ENCODE measurements around the gene AFF4.
"Not testable (repeated sequence)": the region's sequence is repeated elsewhere in the genome, so short reads cannot be mapped to it uniquely, and the experiment has no call there.

AFF4 gene, protein sequence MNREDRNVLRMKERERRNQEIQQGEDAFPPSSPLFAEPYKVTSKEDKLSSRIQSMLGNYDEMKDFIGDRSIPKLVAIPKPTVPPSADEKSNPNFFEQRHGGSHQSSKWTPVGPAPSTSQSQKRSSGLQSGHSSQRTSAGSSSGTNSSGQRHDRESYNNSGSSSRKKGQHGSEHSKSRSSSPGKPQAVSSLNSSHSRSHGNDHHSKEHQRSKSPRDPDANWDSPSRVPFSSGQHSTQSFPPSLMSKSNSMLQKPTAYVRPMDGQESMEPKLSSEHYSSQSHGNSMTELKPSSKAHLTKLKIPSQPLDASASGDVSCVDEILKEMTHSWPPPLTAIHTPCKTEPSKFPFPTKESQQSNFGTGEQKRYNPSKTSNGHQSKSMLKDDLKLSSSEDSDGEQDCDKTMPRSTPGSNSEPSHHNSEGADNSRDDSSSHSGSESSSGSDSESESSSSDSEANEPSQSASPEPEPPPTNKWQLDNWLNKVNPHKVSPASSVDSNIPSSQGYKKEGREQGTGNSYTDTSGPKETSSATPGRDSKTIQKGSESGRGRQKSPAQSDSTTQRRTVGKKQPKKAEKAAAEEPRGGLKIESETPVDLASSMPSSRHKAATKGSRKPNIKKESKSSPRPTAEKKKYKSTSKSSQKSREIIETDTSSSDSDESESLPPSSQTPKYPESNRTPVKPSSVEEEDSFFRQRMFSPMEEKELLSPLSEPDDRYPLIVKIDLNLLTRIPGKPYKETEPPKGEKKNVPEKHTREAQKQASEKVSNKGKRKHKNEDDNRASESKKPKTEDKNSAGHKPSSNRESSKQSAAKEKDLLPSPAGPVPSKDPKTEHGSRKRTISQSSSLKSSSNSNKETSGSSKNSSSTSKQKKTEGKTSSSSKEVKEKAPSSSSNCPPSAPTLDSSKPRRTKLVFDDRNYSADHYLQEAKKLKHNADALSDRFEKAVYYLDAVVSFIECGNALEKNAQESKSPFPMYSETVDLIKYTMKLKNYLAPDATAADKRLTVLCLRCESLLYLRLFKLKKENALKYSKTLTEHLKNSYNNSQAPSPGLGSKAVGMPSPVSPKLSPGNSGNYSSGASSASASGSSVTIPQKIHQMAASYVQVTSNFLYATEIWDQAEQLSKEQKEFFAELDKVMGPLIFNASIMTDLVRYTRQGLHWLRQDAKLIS

DNA sequence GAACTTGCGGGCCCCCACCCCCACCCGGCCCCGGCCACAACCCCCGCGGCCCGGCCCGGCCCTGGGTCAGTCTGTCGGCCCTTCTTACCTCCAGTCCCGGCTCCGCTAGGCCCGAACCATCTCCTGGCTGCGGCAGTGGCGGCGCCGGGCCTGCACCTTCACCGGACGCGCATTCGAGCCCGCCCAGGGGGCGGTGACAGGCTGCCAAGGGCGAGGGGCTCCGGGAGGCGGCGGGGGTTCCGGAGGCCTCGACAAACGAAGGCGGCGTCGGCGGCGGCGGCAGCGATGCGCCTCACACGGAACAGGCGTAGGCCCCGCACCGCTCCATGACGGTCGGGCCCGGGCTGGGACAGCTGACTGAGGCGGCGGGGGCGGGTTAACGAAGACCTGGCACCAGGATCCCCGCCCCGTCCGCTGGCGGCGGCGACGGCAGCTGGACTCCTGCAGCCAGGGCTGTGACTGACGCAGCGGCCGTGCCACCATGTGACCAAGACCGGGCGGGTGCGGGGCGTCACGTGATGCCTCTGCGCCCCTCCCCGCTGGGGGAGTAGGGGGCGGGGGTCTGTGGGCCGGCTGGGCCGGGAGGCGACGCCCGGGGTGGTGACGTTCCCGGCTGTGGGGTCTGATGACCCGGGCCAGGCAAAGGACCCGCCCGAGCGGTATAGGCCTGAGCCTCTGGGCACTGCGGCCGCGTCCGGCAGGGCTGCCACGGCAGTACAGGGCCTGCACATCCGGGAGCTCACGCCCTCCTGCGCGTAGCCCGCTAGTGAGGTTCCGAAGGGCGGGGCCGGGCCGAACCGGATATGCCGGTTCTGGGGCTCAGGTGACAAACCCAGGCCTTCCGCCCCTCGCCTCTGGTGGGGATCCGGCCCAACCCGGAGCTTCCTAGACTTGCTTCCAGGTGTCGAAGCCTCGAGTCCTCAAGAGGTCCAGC lies at the start of gene AFF4:
Gene AFF4, minus strand, starts transcription at position 464 of the 934 bp plus-strand sequence. CDS start 26,445 bp downstream, outside the sequence.
- in situ Hi-C loops (cut with MboI; ENCODE audit: low sequenced_read_pairs) = no loop called here

- in situ Hi-C loops (cut with MboI; ENCODE audit: low sequenced_read_pairs) = not testable (repeated sequence)
These were observed 45.0 kb upstream of the AFF4 start for GRCh38 chr5:133008455-133008854.

DNA sequence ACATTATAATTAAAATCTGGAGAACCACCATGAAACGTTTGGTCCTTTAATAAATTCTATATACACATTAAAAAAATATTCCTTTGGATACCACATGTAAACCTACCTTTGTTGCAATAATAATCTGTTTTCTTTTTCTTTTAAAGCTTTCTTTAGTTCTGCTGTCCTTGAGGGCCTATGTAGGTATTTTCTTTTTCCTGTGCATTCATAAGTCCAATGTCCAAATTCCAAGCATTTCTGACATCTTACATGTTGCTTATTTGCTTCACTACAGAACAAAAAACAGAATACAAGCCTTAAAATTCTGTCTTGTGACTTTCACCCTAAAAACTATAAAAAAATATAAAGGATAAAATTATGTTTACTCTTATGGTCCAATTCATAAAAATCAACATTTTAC lies 43.2 kb upstream of the AFF4 start:
- in situ Hi-C loops (cut with MboI; ENCODE audit: low sequenced_read_pairs) = no loop called here

DNA sequence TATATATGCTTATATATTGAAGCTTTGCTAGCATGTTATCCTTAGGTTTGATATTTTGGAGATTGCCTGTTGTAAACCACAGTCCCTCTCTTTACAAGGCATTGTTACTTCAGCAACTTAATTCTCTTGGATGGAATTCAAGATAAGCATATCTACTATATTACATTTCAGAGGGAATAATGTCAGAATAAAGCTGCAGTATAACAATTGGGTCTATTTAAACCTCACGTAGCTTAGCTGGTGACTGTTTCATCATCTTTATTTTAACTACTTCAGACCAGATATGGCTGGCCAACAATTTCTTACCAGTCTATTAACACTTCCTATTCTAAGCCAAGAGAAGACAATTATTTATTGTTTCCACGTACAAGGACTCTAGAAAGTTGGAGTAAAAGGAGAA lies 35.8 kb upstream of the AFF4 start:
- in situ Hi-C loops (cut with MboI; ENCODE audit: low sequenced_read_pairs) = no loop called here

DNA sequence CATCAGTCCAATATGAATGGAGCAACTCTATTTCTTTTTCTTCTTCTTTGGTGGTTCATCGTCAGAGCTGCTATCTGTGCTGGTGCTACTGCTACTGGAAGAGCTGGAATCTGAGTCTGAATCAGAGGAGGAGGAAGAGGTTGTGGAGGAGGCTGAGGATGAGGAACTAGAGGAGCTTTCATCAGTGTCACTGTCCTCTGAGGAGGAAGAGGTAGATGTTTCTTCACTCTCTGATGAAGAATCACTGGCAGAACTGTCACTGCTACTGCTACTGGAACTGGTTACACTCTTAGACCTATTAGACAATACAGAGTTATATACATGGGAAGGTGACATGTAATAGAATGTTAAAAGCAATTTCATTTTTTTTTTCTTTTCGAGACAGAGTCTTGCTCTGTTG lies 35.1 kb upstream of the AFF4 start:
- in situ Hi-C loops (cut with MboI; ENCODE audit: low sequenced_read_pairs) = no loop called here

- in situ Hi-C loops (cut with MboI; ENCODE audit: low sequenced_read_pairs) = no loop called here
These were observed 32.9 kb upstream of the AFF4 start for GRCh38 chr5:132996307-132996706.

GRCh38 chr5:132987531-132988408 lies 24.3 kb upstream of the AFF4 start:
- in situ Hi-C loops (cut with MboI; ENCODE audit: low sequenced_read_pairs) = no loop called here

DNA sequence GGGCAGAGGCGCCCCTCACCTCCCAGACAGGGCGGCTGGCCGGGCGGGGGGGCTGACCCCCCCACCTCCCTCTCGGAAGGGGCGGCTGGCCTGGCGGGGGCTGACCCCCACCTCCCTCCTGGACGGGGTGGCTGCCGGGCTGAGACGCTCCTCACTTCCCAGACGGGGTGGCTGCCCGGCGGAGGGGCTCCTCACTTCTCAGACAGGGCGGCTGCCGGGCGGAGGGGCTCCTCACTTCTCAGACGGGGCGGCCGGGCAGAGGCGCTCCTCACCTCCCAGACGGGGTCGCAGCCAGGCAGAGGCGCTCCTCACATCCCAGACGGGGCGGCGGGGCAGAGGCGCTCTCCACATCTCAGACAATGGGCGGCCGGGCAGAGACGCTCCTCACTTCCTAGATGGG lies 19.5 kb upstream of the AFF4 start:
- in situ Hi-C loops (cut with MboI; ENCODE audit: low sequenced_read_pairs) = not testable (repeated sequence)

GRCh38 chr5:132981288-132981687 lies 17.9 kb upstream of the AFF4 start:
- in situ Hi-C loops (cut with MboI; ENCODE audit: low sequenced_read_pairs) = no loop called here

DNA sequence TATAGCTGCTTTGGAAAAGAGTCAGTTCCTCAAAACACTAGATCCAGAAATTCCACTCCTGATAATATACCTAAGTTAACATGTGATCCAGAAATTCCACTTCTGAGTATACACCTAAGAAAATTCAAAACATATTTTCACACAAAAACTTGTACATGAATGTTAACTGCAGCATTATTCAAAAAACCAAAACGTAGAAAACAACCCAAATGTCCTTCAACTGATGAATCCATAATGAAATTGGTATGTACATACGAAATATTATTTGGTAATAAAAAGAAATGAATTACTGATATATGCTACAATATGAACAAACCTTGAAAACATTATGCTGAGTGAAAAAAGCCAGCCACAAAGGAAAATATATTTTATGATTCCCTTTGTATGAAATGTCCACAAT lies 16.5 kb upstream of the AFF4 start:
- in situ Hi-C loops (cut with MboI; ENCODE audit: low sequenced_read_pairs) = no loop called here

DNA sequence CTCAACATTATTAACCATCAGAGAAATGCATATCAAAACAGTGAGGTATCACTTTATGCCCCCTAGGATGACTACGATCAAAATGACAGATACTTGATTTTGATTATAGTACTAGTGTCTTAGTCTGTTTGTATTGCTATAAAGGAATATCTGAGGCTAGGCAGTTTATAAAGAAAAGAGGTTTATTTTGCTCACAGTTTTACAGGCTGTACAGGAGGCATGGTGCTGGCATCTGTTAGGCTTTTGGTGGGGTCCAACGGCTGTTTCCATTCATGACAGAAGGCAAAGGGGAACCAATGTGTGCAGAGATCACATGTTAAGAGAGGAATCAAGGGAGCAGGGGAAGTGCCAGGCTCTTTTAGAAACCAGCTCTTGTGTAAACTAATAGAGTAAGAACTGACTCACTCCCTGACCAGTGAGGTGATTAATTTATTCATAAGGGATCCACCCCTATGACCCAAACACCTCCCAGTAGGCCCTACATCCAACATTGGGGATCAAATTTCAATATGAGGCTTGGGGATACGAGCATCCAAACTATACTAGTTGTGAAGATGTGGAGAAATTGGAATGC lies 16.0 kb upstream of the AFF4 start:
- in situ Hi-C loops (cut with MboI; ENCODE audit: low sequenced_read_pairs) = no loop called here

DNA sequence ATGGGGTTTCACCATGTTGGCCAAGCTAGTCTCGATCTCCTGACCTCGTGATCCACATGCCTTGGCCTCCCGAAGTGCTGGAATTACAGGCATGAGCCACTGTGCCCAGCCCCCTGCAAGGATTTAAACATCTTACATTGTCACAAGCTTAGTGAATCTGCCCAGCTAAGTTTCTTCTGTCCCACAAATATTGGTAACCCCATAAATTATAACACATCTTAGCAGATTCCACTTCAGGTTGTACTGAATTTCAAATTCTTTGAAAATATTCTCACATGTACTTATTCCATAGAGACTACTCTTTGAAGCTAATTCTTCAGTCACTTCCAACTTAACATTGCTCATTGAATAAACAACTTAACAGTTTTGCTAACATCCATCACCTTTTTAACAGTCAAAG lies 13.4 kb upstream of the AFF4 start:
- in situ Hi-C loops (cut with MboI; ENCODE audit: low sequenced_read_pairs) = no loop called here

GRCh38 chr5:132972436-132972828 lies 9.0 kb upstream of the AFF4 start:
- in situ Hi-C loops (cut with MboI; ENCODE audit: low sequenced_read_pairs) = not testable (repeated sequence)

DNA sequence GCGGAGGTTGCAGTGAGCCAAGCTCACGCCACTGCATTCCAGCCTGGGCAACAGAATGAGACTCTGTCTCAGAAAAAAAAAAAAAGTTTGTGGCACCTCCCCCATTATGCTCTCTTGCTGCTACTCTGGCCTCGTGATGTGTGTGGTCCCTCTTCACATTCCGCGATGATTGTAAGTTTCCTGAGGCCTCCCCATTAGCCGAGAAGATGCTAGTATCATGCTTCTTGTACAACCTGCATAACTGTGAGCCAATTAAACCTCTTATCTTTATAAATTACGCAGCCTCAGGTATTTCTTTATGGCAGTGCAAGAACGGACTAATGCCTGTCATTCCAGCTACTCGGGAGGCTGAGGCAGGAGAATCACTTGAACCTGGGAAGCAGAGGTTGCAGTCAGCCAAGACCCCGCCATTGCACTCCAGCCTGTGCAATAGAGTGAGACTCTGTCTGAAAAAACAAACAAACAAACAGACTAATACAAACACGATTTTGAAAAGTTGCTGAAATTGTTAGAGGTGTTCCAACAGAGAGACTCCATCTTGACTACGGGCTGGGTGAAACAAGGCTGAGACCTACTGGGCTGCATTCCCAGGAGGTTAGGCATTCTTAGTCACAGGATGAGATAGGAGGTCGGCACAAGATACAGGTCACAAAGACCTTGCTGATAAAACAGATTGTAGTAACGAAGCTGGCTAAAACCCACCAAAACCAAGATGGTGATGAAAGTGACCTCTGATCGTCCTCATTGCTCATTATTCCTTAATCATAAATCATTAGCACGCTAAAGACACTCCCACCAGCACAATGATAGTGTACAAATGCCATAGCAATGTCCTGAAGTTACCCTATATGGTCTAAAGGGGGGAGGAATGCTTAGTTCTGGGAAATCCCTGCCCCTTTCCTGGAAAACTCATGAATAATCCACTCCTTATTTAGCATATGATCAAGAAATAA lies 8.3 kb upstream of the AFF4 start:
- in situ Hi-C loops (cut with MboI; ENCODE audit: low sequenced_read_pairs) = no loop called here

DNA sequence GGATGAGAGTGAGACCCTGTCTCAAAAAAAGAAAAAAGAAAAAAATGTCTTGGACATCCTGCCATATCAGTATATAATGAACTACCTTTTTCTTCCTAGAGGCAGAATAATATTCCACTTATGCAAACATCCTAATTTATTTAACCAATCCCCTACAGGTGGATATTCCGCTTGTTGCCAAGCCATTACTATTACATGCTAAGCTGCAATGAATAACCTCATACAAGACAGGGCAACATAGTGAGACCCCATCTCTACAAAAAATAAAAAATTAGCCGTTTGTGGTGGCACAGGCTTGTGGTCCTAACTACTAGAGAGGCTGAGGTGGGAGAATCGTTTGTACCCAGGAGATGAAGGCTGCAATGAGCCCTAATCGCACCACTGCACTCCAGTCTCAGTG lies 1.7 kb upstream of the AFF4 start:
- in situ Hi-C loops (cut with MboI; ENCODE audit: low sequenced_read_pairs) = no loop called here

DNA sequence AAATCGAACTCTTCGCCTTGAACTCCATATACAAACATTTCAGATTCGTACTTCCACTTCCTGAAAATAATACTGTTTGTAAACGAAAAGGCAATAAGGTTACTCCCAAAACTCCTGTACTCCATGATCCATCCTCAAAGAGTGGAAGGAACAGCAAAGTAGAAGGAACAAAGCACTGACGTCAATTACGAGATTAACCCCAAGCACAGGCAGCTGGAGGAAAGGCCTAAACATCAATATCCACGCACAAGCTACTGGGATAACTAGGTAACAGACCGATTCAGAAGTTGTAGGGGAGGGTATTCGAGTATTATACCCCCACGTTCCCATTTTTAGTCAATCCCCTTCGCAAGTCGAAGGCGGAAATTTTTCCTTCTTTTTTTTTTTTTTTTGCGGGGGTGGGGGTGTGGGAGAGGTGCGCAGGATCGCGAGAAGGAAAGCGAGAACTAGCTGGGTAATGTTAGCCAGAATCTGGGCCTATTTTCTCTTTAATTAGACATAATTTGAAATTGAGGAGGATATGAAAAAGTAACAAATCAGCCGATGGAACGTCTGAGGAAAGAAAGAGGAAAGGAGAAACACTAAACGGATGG lies 909 bp downstream of the AFF4 start:
- in situ Hi-C loops (cut with MboI; ENCODE audit: low sequenced_read_pairs) = no loop called here

DNA sequence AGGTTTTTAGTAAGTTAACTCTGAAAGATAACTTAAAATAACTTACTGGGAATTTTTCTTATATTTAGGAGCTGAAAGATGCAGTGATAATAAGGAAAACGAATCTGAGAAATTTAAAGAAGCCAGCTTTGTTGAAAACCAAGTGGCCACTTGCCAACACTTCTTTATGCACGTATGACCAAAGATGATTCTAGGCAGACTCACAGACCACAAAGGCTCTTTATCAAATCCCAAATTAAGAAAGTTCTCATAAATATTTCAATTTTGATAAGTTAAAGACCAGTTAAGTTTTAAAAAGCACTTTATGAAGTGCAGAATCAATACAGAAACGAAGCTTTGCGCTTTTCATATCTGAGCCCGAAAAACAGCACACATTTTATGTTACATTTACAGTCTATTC lies 1.5 kb downstream of the AFF4 start:
- in situ Hi-C loops (cut with MboI; ENCODE audit: low sequenced_read_pairs) = no loop called here
